H7 (cell line): ENCODE data around the gene PPM1B. TPM values are rescaled to one million over a fixed set of nuclear protein-coding genes. Genes with fewer than 3 reads are reported as not detected.
A peak's percentile ranks its signal among the peaks of the same experiment; 100 is the strongest.

Experiments used
- DNase-seq: peaks from one replicate; pipeline ENCODE4 v3.0.0; 2012
- H3K27me3 ChIP-seq: 2 replicates; pipeline ENCODE4 v1.6.0; 2011; ENCODE audit warnings: mild to moderate bottlenecking, low read length; ENCODE audit not compliant: control insufficient read depth, insufficient read depth
- H3K36me3 ChIP-seq: replicated peaks from 2 replicates; pipeline ENCODE4 v1.5.1; 2011; ENCODE audit warnings: low read length; ENCODE audit not compliant: control insufficient read depth, insufficient read depth
- H3K4me3 ChIP-seq: 2 replicates; pipeline ENCODE4 v1.5.1; 2011; ENCODE audit warnings: low read depth, mild to moderate bottlenecking, control low read depth, low read length, moderate library complexity; ENCODE audit not compliant: insufficient read depth
- total RNA-seq: library from RNA; depleted of rRNA; stranded (reverse); fragments of >200 nt; shearing (Covaris generic); gene quantifications from 2 replicates; pipeline ENCODE4 v1.2.3, GENCODE V29; 2014

PPM1B gene
- total RNA-seq, 1 experiment from 2014 or later, result 40.4 TPM

DNA sequence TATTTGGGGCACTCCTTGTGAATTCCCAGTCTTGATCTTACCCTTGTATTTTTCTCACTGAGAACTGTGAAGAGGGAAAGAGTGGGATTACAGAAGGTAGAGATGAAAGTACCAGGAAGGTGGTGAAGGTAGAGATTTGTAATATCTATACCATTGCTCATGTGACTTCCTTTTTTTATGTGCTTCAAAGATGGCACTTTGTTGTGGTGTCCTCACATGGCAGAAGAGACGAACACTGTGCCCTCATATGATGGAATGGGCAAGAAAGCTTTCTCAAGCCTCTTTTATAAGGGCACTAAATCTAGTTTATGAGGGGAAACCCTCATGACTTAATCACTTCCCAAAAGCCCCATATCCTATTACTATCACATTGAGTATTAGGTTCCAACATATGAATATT is 28.9 kb upstream of the PPM1B start:
- DNase-seq, result no peak
- no peaks in the 10 kb centered on the region for H3K27me3 ChIP-seq
- no peaks in the 10 kb centered on the region for H3K36me3 ChIP-seq
- no peak overlapping the region for H3K4me3 ChIP-seq

DNA sequence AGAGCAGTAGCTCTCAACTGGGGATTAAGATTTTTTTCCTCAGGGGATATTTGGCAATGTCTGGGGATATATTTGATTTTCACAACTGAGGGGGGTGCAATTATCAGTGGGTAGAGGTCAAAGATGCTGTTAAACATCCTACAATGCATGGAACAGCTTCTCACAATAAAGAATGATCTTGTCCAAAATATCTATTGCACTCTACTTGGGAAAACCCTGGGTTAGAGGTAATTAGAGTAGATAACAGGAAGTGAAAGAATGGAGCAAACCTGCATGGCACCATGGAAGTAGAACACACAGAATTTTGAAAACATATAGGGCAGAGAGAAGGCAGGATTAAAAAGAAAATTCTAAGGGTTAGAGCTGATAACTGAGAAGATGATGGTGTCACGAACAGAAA is 26.4 kb upstream of the PPM1B start:
- DNase-seq, result no peak
- H3K36me3 ChIP-seq, result no peaks in the 10 kb centered on the region
- no peak overlapping the region for H3K4me3 ChIP-seq
- H3K27me3 ChIP-seq, result no peaks in the 10 kb centered on the region

GRCh38 chr2:44143701-44144100 is 25.0 kb upstream of the PPM1B start:
- H3K4me3 ChIP-seq, result no peak overlapping the region
- no peak for DNase-seq
- H3K27me3 ChIP-seq, result no peaks in the 10 kb centered on the region
- no peaks in the 10 kb centered on the region for H3K36me3 ChIP-seq

DNA sequence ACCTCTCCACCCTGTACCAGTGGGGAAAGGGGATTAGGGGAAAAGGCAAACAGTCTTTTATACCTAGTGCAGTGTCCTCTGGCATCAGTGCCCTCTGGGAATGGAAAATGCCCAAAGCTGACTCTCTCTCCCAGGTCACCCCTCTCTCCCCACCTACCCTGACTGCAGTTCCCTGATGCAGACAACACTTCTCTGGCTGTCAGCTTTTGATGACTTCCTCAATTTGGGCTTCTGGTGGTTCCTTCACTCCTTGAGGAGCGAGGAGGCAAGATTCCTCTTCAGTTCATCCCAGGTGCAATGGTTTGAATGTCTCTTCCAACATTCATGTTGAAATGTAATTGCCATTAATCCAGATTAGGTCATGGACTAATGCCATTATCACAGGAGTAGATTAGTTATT is 19.7 kb upstream of the PPM1B start:
- H3K4me3 ChIP-seq, result no peak overlapping the region
- H3K36me3 ChIP-seq, result no peaks in the 10 kb centered on the region
- H3K27me3 ChIP-seq, result no peaks in the 10 kb centered on the region
- DNase-seq, result no peak

DNA sequence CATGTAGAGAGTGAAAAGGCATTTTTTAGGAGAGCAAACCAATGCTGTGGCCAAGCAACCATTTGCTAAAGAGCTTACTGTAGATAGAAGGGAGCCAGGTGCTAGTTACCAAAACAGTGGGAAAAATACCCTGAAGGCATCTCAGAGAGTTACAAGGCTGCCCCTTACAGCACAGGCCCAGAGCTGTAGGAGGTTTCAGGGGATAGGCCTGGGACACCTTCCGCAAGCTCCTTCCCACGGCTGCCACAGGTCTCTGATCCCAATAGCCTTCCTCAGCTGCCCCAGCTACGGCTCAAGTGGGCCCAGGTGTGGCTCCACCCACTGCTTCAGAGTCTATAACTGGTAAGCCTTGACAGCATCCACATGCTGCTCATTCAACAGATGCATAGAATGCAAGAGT is 18.2 kb upstream of the PPM1B start:
- Histone ChIP-seq H3K27me3 (no peaks in the 10 kb centered on the region), H3K4me3 (no peak overlapping the region), H3K36me3 (no peaks in the 10 kb centered on the region)
- DNase-seq, result no peak

DNA sequence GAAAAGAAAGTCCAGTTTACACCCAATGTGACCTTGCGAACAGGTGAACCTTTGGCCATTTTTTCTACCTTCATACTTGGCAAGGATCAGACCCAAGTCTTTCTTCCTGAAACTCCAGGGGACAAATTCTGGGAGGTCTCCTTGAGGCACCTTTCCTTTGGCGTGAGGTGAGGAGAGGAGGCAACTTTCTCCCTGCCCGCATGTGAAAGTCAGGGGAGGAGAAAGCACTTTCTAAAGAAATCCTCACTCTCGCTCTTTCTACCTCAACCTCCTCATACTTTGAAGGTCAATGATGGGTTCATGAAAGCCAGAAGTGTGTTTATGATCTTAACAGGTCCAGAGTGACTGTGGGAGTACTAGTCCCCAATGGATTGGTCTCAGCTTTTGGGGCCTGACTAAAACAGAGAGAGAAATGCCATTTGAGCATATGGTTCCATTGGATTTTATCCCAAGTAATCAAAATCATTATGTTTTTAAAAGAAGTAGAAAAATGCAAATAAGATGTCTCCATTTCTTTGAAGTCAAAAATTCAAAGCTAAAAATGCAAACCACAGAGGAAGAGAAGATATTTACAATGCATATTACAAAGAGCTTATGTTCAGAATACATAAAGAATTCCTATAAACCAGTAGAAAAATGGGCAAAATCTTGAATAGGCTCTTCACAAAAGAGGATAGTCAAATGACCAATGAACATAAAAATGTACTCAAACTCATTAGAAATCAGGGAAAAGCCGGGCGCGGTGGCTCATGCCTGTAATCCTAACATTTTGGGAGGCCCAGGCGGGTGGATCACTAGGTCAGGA is 15.6 kb upstream of the PPM1B start:
- Histone ChIP-seq H3K4me3 (no peak overlapping the region), H3K27me3 (no peaks in the 10 kb centered on the region), H3K36me3 (no peaks in the 10 kb centered on the region)
- DNase-seq, result no peak

- no peak for DNase-seq
- H3K4me3 ChIP-seq, result no peak overlapping the region
Observed at GRCh38 chr2:44155666-44156446, 12.8 kb upstream of the PPM1B start.

DNA sequence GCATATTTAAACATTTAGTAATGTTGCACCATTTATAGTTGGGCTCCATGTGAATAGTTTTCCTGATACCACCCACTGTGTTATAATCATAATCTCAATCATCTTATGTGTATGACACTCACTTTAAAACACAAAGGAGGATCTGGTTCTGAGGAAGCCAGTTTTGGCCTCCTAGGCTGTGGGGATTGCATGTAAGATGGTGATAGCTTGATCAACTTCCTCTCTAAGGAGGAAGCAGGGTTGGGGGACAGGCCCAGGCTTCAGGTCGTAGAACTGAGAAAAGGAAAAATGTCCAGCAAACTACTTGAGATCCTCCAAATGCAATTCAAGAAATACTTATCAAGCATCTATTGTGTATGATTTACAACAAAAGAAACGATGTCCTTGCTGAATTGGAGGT is 4.9 kb upstream of the PPM1B start:
- no peak overlapping the region for H3K4me3 ChIP-seq
- no peaks in the 10 kb centered on the region for H3K27me3 ChIP-seq
- H3K36me3 ChIP-seq, result no peaks in the 10 kb centered on the region
- DNase-seq, result no peak

More at GRCh38 chr2:44155666-44156446, 12.8 kb upstream of the PPM1B start:
- H3K27me3 ChIP-seq, result no peaks in the 10 kb centered on the region
- no peaks in the 10 kb centered on the region for H3K36me3 ChIP-seq

- no peaks in the 10 kb centered on the region for H3K36me3 ChIP-seq
- no peaks in the 10 kb centered on the region for H3K27me3 ChIP-seq
- no peak for DNase-seq
- no peak overlapping the region for H3K4me3 ChIP-seq
Observed at GRCh38 chr2:44164617-44165016, 4.1 kb upstream of the PPM1B start.

GRCh38 chr2:44166096-44166495 is 2.6 kb upstream of the PPM1B start:
- Histone ChIP-seq H3K4me3 (no peak overlapping the region), H3K27me3 (no peaks in the 10 kb centered on the region), H3K36me3 (no peaks in the 10 kb centered on the region)
- DNase-seq, result peak; percentile 65

DNA sequence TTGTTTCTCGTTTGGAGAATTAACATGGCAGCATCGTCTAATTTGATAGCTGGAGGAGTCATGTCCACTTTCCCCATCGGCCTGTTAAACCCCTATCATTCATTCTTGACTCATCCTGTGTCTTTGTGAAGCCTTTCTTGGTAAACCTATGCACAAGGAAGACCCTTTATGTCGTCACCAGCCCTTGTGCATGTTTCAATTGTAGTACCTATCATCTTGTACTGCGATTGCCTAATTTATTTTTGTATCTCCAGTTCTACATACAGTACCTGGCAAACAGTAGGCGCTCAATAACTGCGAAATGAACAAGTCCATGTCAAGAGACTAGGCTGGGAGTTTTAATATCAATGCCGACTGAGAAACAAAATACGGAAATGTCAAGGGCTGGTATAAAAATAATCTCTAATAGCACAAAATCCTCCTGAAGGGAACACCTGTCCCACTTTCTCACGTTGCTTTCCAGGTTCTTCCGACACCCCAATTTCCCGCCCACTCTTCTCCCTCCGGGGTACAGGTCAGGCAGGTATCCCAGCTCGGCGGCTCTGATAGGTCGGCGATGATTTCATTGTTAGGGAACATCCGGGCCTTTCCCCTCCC is 1.3 kb upstream of the PPM1B start:
- no peaks in the 10 kb centered on the region for H3K36me3 ChIP-seq
- peak overlapping the region; percentile 70 for H3K4me3 ChIP-seq
- H3K27me3 ChIP-seq, result no peaks in the 10 kb centered on the region
- no peak for DNase-seq

- Histone ChIP-seq H3K36me3 (no peaks in the 10 kb centered on the region), H3K27me3 (no peaks in the 10 kb centered on the region), H3K4me3 (peak overlapping the region; percentile 70)
- DNase-seq, result peak; percentile 91
Observed at GRCh38 chr2:44167908-44168680, 581 bp upstream of the PPM1B start.

GRCh38 chr2:44169155-44169898 is 652 bp downstream of the PPM1B start:
- Histone ChIP-seq H3K27me3 (no peaks in the 10 kb centered on the region), H3K36me3 (no peaks in the 10 kb centered on the region), H3K4me3 (peak overlapping the region; percentile 80)
- peak; percentile 61 for DNase-seq

DNA sequence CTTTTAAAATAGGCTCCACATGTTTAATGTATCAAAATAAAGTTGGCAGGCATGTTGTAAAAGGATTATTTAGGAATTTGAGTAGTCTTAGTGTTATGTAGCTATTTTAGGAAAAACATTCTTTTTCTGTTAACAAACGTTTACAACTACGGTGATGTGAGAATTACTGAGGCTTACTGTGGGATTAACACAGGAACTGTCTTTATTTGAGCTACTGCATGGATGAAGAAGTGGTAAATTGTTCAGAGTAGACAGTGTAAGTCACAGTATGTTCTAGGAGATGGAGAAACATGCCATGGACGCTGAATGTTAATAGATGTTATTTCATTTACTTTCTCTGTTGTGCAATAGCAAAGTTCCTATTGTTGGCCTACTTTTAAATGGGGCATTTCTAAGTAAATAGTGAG is 1.6 kb downstream of the PPM1B start:
- H3K4me3 ChIP-seq, result peak overlapping the region; percentile 80
- DNase-seq, result no peak
- no peaks in the 10 kb centered on the region for H3K27me3 ChIP-seq
- no peaks in the 10 kb centered on the region; the same call in 1 of the 2 replicates for H3K36me3 ChIP-seq
